GM12864 (cell line): ENCODE data around the gene TECPR1.

Experiments
- DNase-seq: peaks from one replicate; pipeline ENCODE4 v3.0.0-alpha.2; 2011; ENCODE audit warnings: low read depth
- H3K4me3 ChIP-seq: 2 replicates; pipeline ENCODE4 v1.5.1; 2011; ENCODE audit warnings: mild to moderate bottlenecking, low read depth, low read length, control low read depth
- CTCF ChIP-seq: IDR thresholded peaks from 2 replicates; pipeline ENCODE4 v1.5.1; 2011; ENCODE audit warnings: low read depth, mild to moderate bottlenecking, moderate library complexity, low read length, control low read depth, inconsistent platforms; ENCODE audit errors: missing control alignments

Gene TECPR1

GRCh38 chr7:98286701-98287485, 34.9 kb upstream of the TECPR1 start:
- no peak for TF ChIP-seq CTCF
- no peak for DNase-seq
- no peak overlapping the region for H3K4me3 ChIP-seq

GRCh38 chr7:98286093-98286539, 34.1 kb upstream of the TECPR1 start:
- TF ChIP-seq CTCF, result no peak
- no peak for DNase-seq
- no peak overlapping the region for H3K4me3 ChIP-seq

GRCh38 chr7:98285157-98286092, 33.4 kb upstream of the TECPR1 start:
- no peak for DNase-seq
- no peak overlapping the region for H3K4me3 ChIP-seq
- no peak for TF ChIP-seq CTCF

- no peak for DNase-seq
- no peak overlapping the region for H3K4me3 ChIP-seq
- TF ChIP-seq CTCF, result no peak
These were observed 32.5 kb upstream of the TECPR1 start for GRCh38 chr7:98284335-98285036.

- no peak for DNase-seq
- TF ChIP-seq CTCF, result no peak
- H3K4me3 ChIP-seq, result no peak overlapping the region
These were observed 31.8 kb upstream of the TECPR1 start for GRCh38 chr7:98283887-98284222.

- no peak overlapping the region for H3K4me3 ChIP-seq
- no peak for DNase-seq
- TF ChIP-seq CTCF, result no peak
These were observed 31.3 kb upstream of the TECPR1 start for GRCh38 chr7:98283127-98283886.
